Amygdala (tissue), 56 donors: ENCODE data around the gene STX1B.
"Not testable (repeated sequence)": the region's sequence is repeated elsewhere in the genome, so short reads cannot be mapped to it uniquely, and the experiment has no call there.

Experiments
- DNase-seq, 56 donors: peaks; one replicate each; lab custom pipeline; 2025; lab: John Stamatoyannopoulos, UW

STX1B gene

GRCh38 chr16:30939571-30939970 is 70.9 kb downstream of the STX1B start:
- DNase-seq: not testable (repeated sequence)
